H1 (cell line): ENCODE data around the gene MEX3D. TPM values are rescaled to one million over a fixed set of nuclear protein-coding genes. Genes with fewer than 3 reads are reported as not detected.

Source experiments
- ATF2 ChIP-seq: IDR thresholded peaks from 2 replicates; pipeline ENCODE4 v1.6.1; 2012; ENCODE audit warnings: low read length, inconsistent platforms
- BACH1 ChIP-seq: IDR thresholded peaks from 2 replicates; pipeline ENCODE4 v1.6.1; 2012; ENCODE audit warnings: low read length, improper control_type of control experiment
- CBX5 ChIP-seq: fragments of 300-800, 300-1000 bp; sonication (generic); IDR thresholded peaks from 2 replicates; pipeline ENCODE4 v1.7.1; 2016; ENCODE audit warnings: antibody characterized with exemption, low read length, low read depth
- CBX8 ChIP-seq: fragments of 300-800, 300-1000 bp; sonication (generic); IDR thresholded peaks from 2 replicates; pipeline ENCODE4 v1.7.1; 2016; ENCODE audit warnings: low read depth, low read length, borderline replicate concordance
- GABPA ChIP-seq: IDR thresholded peaks from 2 replicates; pipeline ENCODE4 v1.6.1; 2011; ENCODE audit warnings: mild to moderate bottlenecking, low read length, moderate library complexity, borderline replicate concordance; ENCODE audit not compliant: insufficient read depth
- KDM4A ChIP-seq: IDR thresholded peaks from one replicate; pipeline ENCODE4 v1.7.1; 2012; ENCODE audit warnings: low read depth, mild to moderate bottlenecking, moderate library complexity, low read length, inconsistent platforms; ENCODE audit not compliant: severe bottlenecking
- NANOG ChIP-seq: IDR thresholded peaks from 2 replicates; pipeline ENCODE4 v1.6.1; 2011; ENCODE audit warnings: low read length, low read depth, mild to moderate bottlenecking, inconsistent platforms; ENCODE audit not compliant: insufficient read depth, poor library complexity, severe bottlenecking
- YY1 ChIP-seq: IDR thresholded peaks from 2 replicates; pipeline ENCODE4 v1.6.1; 2011; ENCODE audit warnings: low read depth, mild to moderate bottlenecking, low read length
- polyA plus RNA-seq, 7 experiments: library from polyadenylated mRNA; depleted of rRNA in 3 of 7; stranded (reverse) in 5 of 7; unstranded in 2 of 7; fragments of >200 nt in 5 of 7; fragments of 200-250 nt in 2 of 7; gene quantifications; 1 replicate in 5 of 7; 2 replicates in 1 of 7; 4 replicates in 1 of 7; pipeline versions ENCODE4 v1.2.1 to v1.2.3, GENCODE V29; 2011 to 2013; ENCODE audit warnings: missing spikeins in 2 of 7, mixed read lengths in 2 of 7
- total RNA-seq: library from RNA; stranded (reverse); fragmentation: NEBNext Ultra II Directional; extraction: Animal tissue kit (Norgen Biotek cat#: 25700); gene quantifications from 2 replicates; pipeline ENCODE4 v1.2.1, GENCODE V29; 2021

The MEX3D gene
- total and polyA plus RNA-seq, 2 of the 8 experiments (the other 6 are each of a cell fraction or from before 2014, with no cell fraction given): 20.8 to 78.8 TPM

GRCh38 chr19:1567116-1567847 is 843 bp downstream of the MEX3D start (continued):
- no peak for TF ChIP-seq ATF2
- TF ChIP-seq CBX5: no peak
- no peak for TF ChIP-seq NANOG
- no peak for TF ChIP-seq GABPA
- TF ChIP-seq CBX8: no peak
- TF ChIP-seq BACH1: 0 out of 2 replicates have a peak, but pooled peaks have one; percentile 6
- TF ChIP-seq YY1: no peak
- TF ChIP-seq KDM4A: no peak
